IMR-90 (cell line): ENCODE measurements around the gene PTPN5. TPM values are rescaled to one million over a fixed set of nuclear protein-coding genes. Genes with fewer than 3 reads are reported as not detected.

Experiments
- ATAC-seq: fragments of 200-7000 bp; cut with Tn5 transposase; 2 replicates; pipeline ENCODE4 v1.9.1; 2020; ENCODE audit warnings: low read depth, mild to moderate bottlenecking, moderate library complexity
- BruUV-seq: library from RNA; stranded (reverse); fragments of 400-500 nt; replicated peaks from 2 replicates; lab custom pipeline; 2021; lab: Mats Ljungman, UMichigan
- CTCF ChIA-PET: fragments of 300-600 bp; formaldehyde crosslinking; extraction: SDS; loops from one replicate; lab custom pipeline; 2021; ENCODE audit warnings: antibody characterized with exemption; lab: Yijun Ruan, JAX
- POLR2A ChIA-PET: fragments of 300-600 bp; sonication (Branson Sonifier 250); formaldehyde crosslinking; loops from one replicate; lab custom pipeline; 2022; ENCODE audit warnings: antibody characterized with exemption; ENCODE audit not compliant: unreplicated experiment; lab: Charles Lee
- DNase-seq: peaks from one replicate; pipeline ENCODE4 v3.0.0; 2013
- H2AFZ ChIP-seq: replicated peaks from 2 replicates; pipeline ENCODE3; 2013; ENCODE audit warnings: low read length, mild to moderate bottlenecking; ENCODE audit not compliant: poor library complexity
- H2AK5ac ChIP-seq: 2 replicates; pipeline ENCODE4 v1.6.1; 2013; ENCODE audit warnings: low read depth, low read length, inconsistent platforms
- H2AK9ac ChIP-seq: replicated peaks from 2 replicates; pipeline ENCODE3; 2013; ENCODE audit warnings: mild to moderate bottlenecking, low read depth, low read length, moderate library complexity; ENCODE audit not compliant: poor library complexity
- H2BK120ac ChIP-seq: 2 replicates; pipeline ENCODE4 v1.6.1; 2013; ENCODE audit warnings: low read depth, low read length, inconsistent platforms
- H2BK15ac ChIP-seq: 3 replicates; pipeline ENCODE4 v1.6.1; 2013; ENCODE audit warnings: low read depth, low read length, inconsistent platforms
- H2BK20ac ChIP-seq: 2 replicates; pipeline ENCODE4 v1.6.1; 2013; ENCODE audit warnings: low read depth, mild to moderate bottlenecking, inconsistent platforms, low read length, moderate library complexity
- H2BK5ac ChIP-seq: 2 replicates; pipeline ENCODE4 v1.6.1; 2013; ENCODE audit warnings: mild to moderate bottlenecking, low read depth, low read length, inconsistent platforms; ENCODE audit not compliant: poor library complexity, severe bottlenecking
- H3K14ac ChIP-seq: replicated peaks from 2 replicates; pipeline ENCODE4 v1.6.1; 2013; ENCODE audit warnings: low read depth, low read length, inconsistent platforms
- H3K18ac ChIP-seq: 2 replicates; pipeline ENCODE4 v1.6.1; 2013; ENCODE audit warnings: low read depth, low read length, control low read depth
- H3K23ac ChIP-seq: 2 replicates; pipeline ENCODE4 v1.6.1; 2013; ENCODE audit warnings: low read depth, low read length, inconsistent platforms
- H3K27ac ChIP-seq: 2 replicates; pipeline ENCODE4 v1.5.1; 2013; ENCODE audit warnings: mild to moderate bottlenecking, control low read depth, low read length; ENCODE audit not compliant: insufficient read depth
- H3K27me3 ChIP-seq: 2 replicates; pipeline ENCODE4 v1.6.1; 2013; ENCODE audit warnings: low read length; ENCODE audit not compliant: control insufficient read depth, insufficient read depth
- H3K36me3 ChIP-seq: 2 replicates; pipeline ENCODE4 v1.6.1; 2013; ENCODE audit warnings: low read length, mixed read lengths; ENCODE audit not compliant: control insufficient read depth, insufficient read depth
- H3K4ac ChIP-seq: 2 replicates; pipeline ENCODE4 v1.6.1; 2013; ENCODE audit warnings: low read depth, low read length, inconsistent platforms
- H3K4me1 ChIP-seq: 2 replicates; pipeline ENCODE4 v1.6.1; 2013; ENCODE audit warnings: low read length, mixed read lengths; ENCODE audit not compliant: control insufficient read depth, insufficient read depth
- H3K4me2 ChIP-seq: 2 replicates; pipeline ENCODE4 v1.6.1; 2013; ENCODE audit warnings: low read depth, mild to moderate bottlenecking, control low read depth, low read length, moderate library complexity
- H3K4me3 ChIP-seq: 2 replicates; pipeline ENCODE4 v1.5.1; 2013; ENCODE audit warnings: low read depth, mild to moderate bottlenecking, control low read depth, low read length, moderate library complexity; ENCODE audit not compliant: insufficient read depth
- H3K56ac ChIP-seq: 2 replicates; pipeline ENCODE4 v1.6.1; 2013; ENCODE audit warnings: low read length, inconsistent platforms; ENCODE audit not compliant: insufficient read depth; ENCODE audit errors: extremely low read depth
- H3K79me1 ChIP-seq, 2 experiments: 2 replicates each; pipeline ENCODE4 v1.6.1; 2013; ENCODE audit warnings: low read length in 2 of 2, inconsistent platforms in 1 of 2, low read depth in 1 of 2
- H3K9ac ChIP-seq: 2 replicates; pipeline ENCODE4 v1.6.1; 2013; ENCODE audit warnings: low read depth, low read length, control low read depth
- H3K9me1 ChIP-seq: 2 replicates; pipeline ENCODE4 v1.6.1; 2013; ENCODE audit warnings: low read length, inconsistent platforms; ENCODE audit not compliant: insufficient read depth
- H3K9me3 ChIP-seq: 2 replicates; pipeline ENCODE4 v1.6.1; 2013; ENCODE audit warnings: low read length; ENCODE audit not compliant: control insufficient read depth, insufficient read depth
- H4K20me1 ChIP-seq: 2 replicates; pipeline ENCODE4 v1.6.1; 2013; ENCODE audit warnings: low read length, inconsistent platforms; ENCODE audit not compliant: insufficient read depth
- H4K5ac ChIP-seq: 2 replicates; pipeline ENCODE4 v1.6.1; 2013; ENCODE audit warnings: mild to moderate bottlenecking, low read depth, low read length, control low read depth
- H4K8ac ChIP-seq, 2 experiments: 2 replicates each; pipeline ENCODE4 v1.6.1; 2013; ENCODE audit warnings: low read depth in 2 of 2, low read length in 2 of 2, control low read depth in 1 of 2, inconsistent platforms in 1 of 2
- H4K91ac ChIP-seq: 2 replicates; pipeline ENCODE4 v1.6.1; 2013; ENCODE audit warnings: low read depth, low read length, inconsistent platforms; ENCODE audit not compliant: insufficient read depth
- BHLHE40 ChIP-seq: fragments of 150-350 bp; IDR thresholded peaks from 2 replicates; pipeline ENCODE4 v1.6.1; 2016; ENCODE audit warnings: mild to moderate bottlenecking, low read depth, low read length
- CEBPB ChIP-seq: IDR thresholded peaks from 2 replicates; pipeline ENCODE4 v1.6.1; 2012; ENCODE audit warnings: low read depth, low read length, improper control_type of control experiment
- CHD1 ChIP-seq: IDR thresholded peaks from 2 replicates; pipeline ENCODE4 v1.6.1; 2012; ENCODE audit warnings: low read depth, low read length, improper control_type of control experiment
- CTCF ChIP-seq: conservative IDR thresholded peaks from 2 replicates; pipeline ENCODE4 v1.5.1; 2012; ENCODE audit warnings: mild to moderate bottlenecking, low read depth, low read length, improper control_type of control experiment
- ELK1 ChIP-seq: fragments of 150-350 bp; IDR thresholded peaks from 2 replicates; pipeline ENCODE4 v1.6.1; 2016; ENCODE audit warnings: low read depth, mild to moderate bottlenecking, low read length, moderate library complexity, borderline replicate concordance
- FOS ChIP-seq: fragments of 150-350 bp; IDR thresholded peaks from 2 replicates; pipeline ENCODE4 v1.6.1; 2016; ENCODE audit warnings: low read depth, low read length
- MAFK ChIP-seq: IDR thresholded peaks from 2 replicates; pipeline ENCODE4 v1.6.1; 2012; ENCODE audit warnings: low read depth, low read length, improper control_type of control experiment
- MAZ ChIP-seq: IDR thresholded peaks from 2 replicates; pipeline ENCODE4 v1.6.1; 2012; ENCODE audit warnings: low read depth, mild to moderate bottlenecking, low read length, improper control_type of control experiment, moderate library complexity, borderline replicate concordance
- MXI1 ChIP-seq: IDR thresholded peaks from 2 replicates; pipeline ENCODE4 v1.6.1; 2012; ENCODE audit warnings: low read depth, mild to moderate bottlenecking, low read length, moderate library complexity, borderline replicate concordance
- NFE2L2 ChIP-seq: fragments of 150-350 bp; IDR thresholded peaks from 2 replicates; pipeline ENCODE4 v1.6.1; 2016; ENCODE audit warnings: low read depth, mild to moderate bottlenecking, low read length
- POLR2A ChIP-seq: IDR thresholded peaks from 2 replicates; pipeline ENCODE4 v1.6.1; 2012; ENCODE audit warnings: mild to moderate bottlenecking, low read depth, low read length
- RAD21 ChIP-seq: IDR thresholded peaks from 2 replicates; pipeline ENCODE4 v1.6.1; 2012; ENCODE audit warnings: low read length, improper control_type of control experiment
- RCOR1 ChIP-seq: IDR thresholded peaks from 2 replicates; pipeline ENCODE4 v1.6.1; 2012; ENCODE audit warnings: mild to moderate bottlenecking, low read length, improper control_type of control experiment; ENCODE audit not compliant: insufficient replicate concordance
- RFX5 ChIP-seq: IDR thresholded peaks from 2 replicates; pipeline ENCODE4 v1.8.0; 2012; ENCODE audit warnings: low read depth, mild to moderate bottlenecking, low read length, moderate library complexity
- SMC3 ChIP-seq: fragments of 150-350 bp; IDR thresholded peaks from 2 replicates; pipeline ENCODE4 v1.6.1; 2016; ENCODE audit warnings: low read depth, mild to moderate bottlenecking, antibody characterized with exemption, low read length, moderate library complexity
- USF2 ChIP-seq: fragments of 150-350 bp; IDR thresholded peaks from 2 replicates; pipeline ENCODE4 v1.6.1; 2017; ENCODE audit warnings: mild to moderate bottlenecking, antibody characterized with exemption, low read length, low read depth
- WGBS, 2 experiments: methylation state at CpG; one replicate each; pipeline versions ENCODE4 v1.1.5 to v1.1.7; 2013; ENCODE audit warnings: missing lambda C conversion rate in 2 of 2; ENCODE audit not compliant: insufficient read length in 1 of 2; ENCODE audit errors: extremely low coverage in 2 of 2; 5-methylcytosine and 5-hydroxymethylcytosine counted together
- dilution Hi-C: fragments of 300-500 bp; cut with HindIII; formaldehyde crosslinking; loops from one replicate; pipeline ENCODE4 v1.14.3; 2018; ENCODE audit warnings: low sequenced_read_pairs; ENCODE audit not compliant: unreplicated experiment
- in situ Hi-C: fragments of 300-500 bp; cut with MboI; formaldehyde crosslinking; loops from 3 replicates; pipeline ENCODE4 v1.14.3; 2019; ENCODE audit warnings: low sequenced_read_pairs, inconsistent platforms, mixed read lengths
- intact Hi-C: fragments of 100-400 bp; cut with micrococcal nuclease; formaldehyde crosslinking; loops from 2 replicates; pipeline ENCODE4 v1.10.0; 2022
- polyA plus RNA-seq, 3 experiments: library from polyadenylated mRNA; depleted of rRNA; stranded (reverse); fragments of >200 nt; gene quantifications; 2 replicates each; pipeline ENCODE4 v1.2.3, GENCODE V29; 2012; ENCODE audit warnings: low replicate concordance in 1 of 3
- total RNA-seq: library from RNA; depleted of rRNA; stranded (reverse); fragments of >200 nt; gene quantifications from 2 replicates; pipeline ENCODE4 v1.2.3, GENCODE V29; 2012

The PTPN5 gene
- total and polyA plus RNA-seq, 2 of the 4 experiments (the other 2 are of a cell fraction): not detected

- TF ChIP-seq CEBPB: no peak
- no peak for TF ChIP-seq MXI1
- no peak for TF ChIP-seq ELK1
- no peak for TF ChIP-seq CHD1
- TF ChIP-seq FOS: no peak
- no peak for TF ChIP-seq RAD21
- no peak for TF ChIP-seq RCOR1
- no peak for TF ChIP-seq SMC3
- TF ChIP-seq BHLHE40: no peak
- no peak for TF ChIP-seq POLR2A
- TF ChIP-seq NFE2L2: no peak
- TF ChIP-seq MAZ: no peak
- no peak for TF ChIP-seq RFX5
- no peak for TF ChIP-seq CTCF
- no peak for TF ChIP-seq MAFK
- no peak for TF ChIP-seq USF2
- no peak overlapping the region for H4K8ac ChIP-seq
- in situ Hi-C loops (no loop called here), intact Hi-C loops (no loop called here), dilution Hi-C loops (no loop called here)
- H2BK15ac ChIP-seq: no peak overlapping the region
- DNase-seq (no peak), ATAC-seq (no peak)
- ChIA-PET POLR2A (no interaction called here), CTCF (interaction anchor here (1.1 kb wide), 1 partner anchor 12 kb away, joined by 3 read pairs; no protein-coding TSS in a partner anchor)
- no peak overlapping the region for H3K56ac ChIP-seq
- H3K9me3 ChIP-seq: 0 out of 2 replicates have a peak, but pooled peaks cover 2% of the 10 kb centered on the region
- H2AK9ac ChIP-seq: no peak overlapping the region
- no peak overlapping the region for H2AK5ac ChIP-seq
- H3K9me1 ChIP-seq: 0 out of 2 replicates have a peak, but pooled peaks cover 2% of the 10 kb centered on the region
- no peak overlapping the region for H3K14ac ChIP-seq
- H4K5ac ChIP-seq: no peak overlapping the region
- H4K91ac ChIP-seq: no peak overlapping the region
- peaks cover 57% of the 10 kb centered on the region for H3K27me3 ChIP-seq
- no peak overlapping the region for H3K27ac ChIP-seq
- H2AFZ ChIP-seq: no peak overlapping the region
- H2BK5ac ChIP-seq: no peak overlapping the region
- H4K20me1 ChIP-seq: no peaks in the 10 kb centered on the region
- no peak overlapping the region for H3K4me3 ChIP-seq
- H3K4me1 ChIP-seq: peaks cover 2% of the 10 kb centered on the region; the same call in 1 of the 2 replicates
- H3K4me2 ChIP-seq: no peak overlapping the region
- no peaks in the 10 kb centered on the region for H3K36me3 ChIP-seq
- H2BK20ac ChIP-seq: no peak overlapping the region
- H2BK120ac ChIP-seq: no peak overlapping the region
- H3K9ac ChIP-seq: no peak overlapping the region
- no peak overlapping the region for H3K18ac ChIP-seq
- WGBS, 2 experiments: no CpG with 5 or more reads among the region's 4 CpGs
- H3K79me1 ChIP-seq: no peaks in the 10 kb centered on the region
- no TSS peak for BruUV-seq
- no peak overlapping the region for H3K23ac ChIP-seq
- no peak overlapping the region for H3K4ac ChIP-seq
Observed at GRCh38 chr11:18709414-18709813, 82.2 kb downstream of the PTPN5 start.
